ENCODE data around the gene TRABD2A.

TRABD2A gene

DNA sequence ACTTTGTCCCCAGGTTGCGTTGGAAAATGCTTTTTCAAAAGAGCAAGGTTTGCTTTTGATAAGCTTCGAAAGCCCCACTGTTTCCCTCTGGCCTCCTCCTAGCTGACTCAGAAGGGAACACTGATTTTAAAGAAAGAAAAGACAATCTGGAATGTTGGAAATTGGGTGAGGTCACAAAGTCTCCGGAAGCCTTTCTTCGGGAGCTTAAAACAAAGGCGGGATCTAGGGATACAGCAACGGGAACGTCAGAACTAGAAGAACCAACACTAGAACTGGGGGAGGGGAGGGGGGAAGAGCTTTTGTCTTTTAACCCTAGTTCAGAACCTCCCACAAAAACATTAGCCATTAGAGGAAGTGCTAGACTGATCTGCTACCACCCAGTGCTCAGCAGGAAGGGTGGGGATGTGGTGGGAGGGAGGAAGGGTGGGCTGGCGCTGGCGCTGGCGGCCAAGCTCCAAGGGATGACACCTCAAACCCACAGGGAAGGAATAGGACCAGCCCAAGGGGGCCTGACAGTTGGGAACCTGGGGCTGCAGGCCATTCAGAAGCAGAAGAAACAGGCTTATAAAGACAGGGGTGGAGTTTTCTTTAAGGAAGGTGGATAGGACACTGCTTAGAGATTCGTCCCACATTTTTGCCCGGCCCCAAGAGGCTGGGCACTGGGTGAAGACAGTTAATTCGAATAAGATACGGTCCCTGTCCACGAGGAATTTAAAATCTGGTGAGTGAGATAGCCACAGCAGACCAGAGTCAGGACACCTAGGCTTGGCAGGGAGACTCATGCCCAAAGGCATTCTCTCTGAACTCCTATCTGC, 26.2 kb upstream of the TRABD2A start:
- H3K4me3 ChIP-seq = peak overlapping the region; percentile 92
- peak overlapping the region; percentile 84 to 98 for H3K27ac ChIP-seq
- DNase-seq (ENCODE audit: low spot score) = peak; percentile 87
- TF ChIP-seq, protein P1, sequence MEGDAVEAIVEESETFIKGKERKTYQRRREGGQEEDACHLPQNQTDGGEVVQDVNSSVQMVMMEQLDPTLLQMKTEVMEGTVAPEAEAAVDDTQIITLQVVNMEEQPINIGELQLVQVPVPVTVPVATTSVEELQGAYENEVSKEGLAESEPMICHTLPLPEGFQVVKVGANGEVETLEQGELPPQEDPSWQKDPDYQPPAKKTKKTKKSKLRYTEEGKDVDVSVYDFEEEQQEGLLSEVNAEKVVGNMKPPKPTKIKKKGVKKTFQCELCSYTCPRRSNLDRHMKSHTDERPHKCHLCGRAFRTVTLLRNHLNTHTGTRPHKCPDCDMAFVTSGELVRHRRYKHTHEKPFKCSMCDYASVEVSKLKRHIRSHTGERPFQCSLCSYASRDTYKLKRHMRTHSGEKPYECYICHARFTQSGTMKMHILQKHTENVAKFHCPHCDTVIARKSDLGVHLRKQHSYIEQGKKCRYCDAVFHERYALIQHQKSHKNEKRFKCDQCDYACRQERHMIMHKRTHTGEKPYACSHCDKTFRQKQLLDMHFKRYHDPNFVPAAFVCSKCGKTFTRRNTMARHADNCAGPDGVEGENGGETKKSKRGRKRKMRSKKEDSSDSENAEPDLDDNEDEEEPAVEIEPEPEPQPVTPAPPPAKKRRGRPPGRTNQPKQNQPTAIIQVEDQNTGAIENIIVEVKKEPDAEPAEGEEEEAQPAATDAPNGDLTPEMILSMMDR (IDR thresholded peaks at IDR 0.05) = no peak

DNA sequence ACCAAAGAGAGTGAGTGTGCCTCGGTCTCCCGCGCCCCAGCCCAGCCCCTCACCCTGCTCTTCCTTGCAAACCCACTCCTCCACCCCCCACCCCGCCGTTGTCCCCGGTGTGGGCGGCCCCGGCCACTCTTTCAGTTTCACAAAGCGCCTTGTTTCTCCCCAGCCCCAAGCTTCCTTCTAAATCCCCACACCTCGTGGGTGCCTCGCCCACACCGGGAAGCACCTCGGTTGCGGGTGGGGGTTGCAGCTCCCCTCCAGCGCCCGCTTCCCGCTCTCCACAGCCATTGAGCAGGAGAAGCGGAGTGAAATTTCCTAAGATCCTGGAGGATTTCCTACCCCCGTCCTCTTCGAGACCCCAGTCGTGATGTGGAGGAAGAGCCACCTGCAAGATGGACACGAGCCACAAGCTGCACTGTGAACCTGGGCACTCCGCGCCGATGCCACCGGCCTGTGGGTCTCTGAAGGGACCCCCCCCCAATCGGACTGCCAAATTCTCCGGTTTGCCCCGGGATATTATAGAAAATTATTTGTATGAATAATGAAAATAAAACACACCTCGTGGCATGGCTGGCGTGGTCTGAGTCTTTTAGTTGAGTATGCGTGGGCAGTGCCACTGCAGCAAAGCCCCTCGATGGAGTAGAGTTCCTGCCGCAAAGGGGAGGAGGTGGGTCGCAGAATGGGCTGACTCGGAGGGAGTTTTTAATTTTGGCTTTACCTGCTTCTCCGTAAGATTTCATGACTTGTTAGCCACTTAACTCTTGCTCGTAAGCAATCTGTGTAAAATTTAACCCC, 25.4 kb upstream of the TRABD2A start:
- no peak for DNase-seq (ENCODE audit: low spot score)
- TF ChIP-seq, protein P1 (IDR thresholded peaks at IDR 0.05) = no peak
- Histone ChIP-seq H3K4me3 (peak overlapping the region; percentile 92), H3K27ac (peak overlapping the region; percentile 84 to 98)

- TF ChIP-seq, protein P1 (IDR thresholded peaks at IDR 0.05) = no peak
- DNase-seq (ENCODE audit: low spot score) = peak; percentile 94
- Histone ChIP-seq H3K27ac (peak within 1 kb of the TSS; percentile 84 to 98), H3K4me3 (peak within 1 kb of the TSS; percentile 92)
Observed at GRCh38 chr2:84905181-84906107, 24.6 kb upstream of the TRABD2A start, which contains the start of gene TMSB10. TSS of gene TMSB10 (plus strand) at chr2:84905656.

- DNase-seq (ENCODE audit: low spot score) = peak; percentile 92
- H3K27ac ChIP-seq = peak overlapping the region; percentile 84 to 98
- TF ChIP-seq, protein P1 (IDR thresholded peaks at IDR 0.05) = no peak
- H3K4me3 ChIP-seq = peak overlapping the region; percentile 92
Observed at GRCh38 chr2:84904717-84905174, 23.9 kb upstream of the TRABD2A start.

GRCh38 chr2:84904151-84904550, 23.3 kb upstream of the TRABD2A start:
- DNase-seq (ENCODE audit: low spot score) = no peak
- H3K4me3 ChIP-seq = peak overlapping the region; percentile 92
- peak overlapping the region; percentile 84 to 98 for H3K27ac ChIP-seq
- TF ChIP-seq, protein P1 (IDR thresholded peaks at IDR 0.05) = no peak

- DNase-seq (ENCODE audit: low spot score) = no peak
- Histone ChIP-seq H3K27ac (no peak overlapping the region), H3K4me3 (no peak overlapping the region)
- TF ChIP-seq, protein P1 (IDR thresholded peaks at IDR 0.05) = no peak
Observed at GRCh38 chr2:84902526-84902925, 21.6 kb upstream of the TRABD2A start.
